GM21360 (cell line): ENCODE measurements around the gene MUS81.

Experiments used
- ATAC-seq: cut with Tn5 transposase; IDR thresholded peaks from one replicate; pipeline ENCODE4 v1.9.1; 2021; ENCODE audit warnings: mild to moderate bottlenecking, moderate library complexity; ENCODE audit not compliant: unreplicated experiment

Gene MUS81

GRCh38 chr11:65859095-65859811 lies 980 bp upstream of the MUS81 start:
- peak; percentile 49 for ATAC-seq

GRCh38 chr11:65859812-65860277 lies 388 bp upstream of the MUS81 start:
- ATAC-seq, result no peak

- ATAC-seq, result no peak
Observed at GRCh38 chr11:65861165-65861505, 902 bp downstream of the MUS81 start.

GRCh38 chr11:65861533-65862183 lies 1.4 kb downstream of the MUS81 start:
- no peak for ATAC-seq

- no peak for ATAC-seq
Observed at GRCh38 chr11:65862191-65862735, 2.0 kb downstream of the MUS81 start.

- ATAC-seq, result no peak
Observed at GRCh38 chr11:65862941-65863888, 3.0 kb downstream of the MUS81 start.

- ATAC-seq, result no peak
Observed at GRCh38 chr11:65863889-65864705, 3.9 kb downstream of the MUS81 start.

GRCh38 chr11:65864706-65865471 lies 4.7 kb downstream of the MUS81 start:
- ATAC-seq, result no peak

- ATAC-seq, result no peak
Observed at GRCh38 chr11:65865550-65866172, 5.4 kb downstream of the MUS81 start.

GRCh38 chr11:65866509-65867283 lies 6.5 kb downstream of the MUS81 start:
- no peak for ATAC-seq

- no peak for ATAC-seq
Observed at GRCh38 chr11:65867284-65868071, 7.2 kb downstream of the MUS81 start.

- no peak for ATAC-seq
Observed at GRCh38 chr11:65868076-65868667, 7.9 kb downstream of the MUS81 start.

GRCh38 chr11:65868907-65869306 lies 8.7 kb downstream of the MUS81 start:
- no peak for ATAC-seq

- no peak for ATAC-seq
Observed at GRCh38 chr11:65869643-65870306, 9.5 kb downstream of the MUS81 start.

GRCh38 chr11:65870307-65870658 lies 10.1 kb downstream of the MUS81 start:
- ATAC-seq, result no peak

GRCh38 chr11:65870706-65871681 lies 10.8 kb downstream of the MUS81 start:
- ATAC-seq, result no peak
